GM10248 (cell line): Measurements from ENCODE around the gene DLX2.
A peak's percentile ranks its signal among the peaks of the same experiment; 100 is the strongest.

Source experiments
- CTCF ChIA-PET: fragments of 300-600 bp; sonication (Branson Sonifier 250); formaldehyde crosslinking; extraction: SDS; loops from one replicate; lab custom pipeline; 2021; ENCODE audit warnings: antibody characterized with exemption; lab: Yijun Ruan, JAX
- POLR2A ChIA-PET: fragments of 350-650 bp; sonication (Branson Sonifier 250); formaldehyde crosslinking; extraction: SDS; loops from one replicate; lab custom pipeline; 2020; ENCODE audit warnings: antibody characterized with exemption; lab: Yijun Ruan, JAX
- DNase-seq: peaks from one replicate; pipeline ENCODE4 v3.0.0; 2012; ENCODE audit errors: extremely low spot score
- TF ChIP-seq, protein P1 (sequence below): IDR thresholded peaks from 2 replicates; pipeline ENCODE4 v1.5.1; 2012; ENCODE audit warnings: mild to moderate bottlenecking, low read depth; ENCODE audit errors: extremely low read depth, missing control alignments, control extremely low read depth

Gene DLX2

DNA sequence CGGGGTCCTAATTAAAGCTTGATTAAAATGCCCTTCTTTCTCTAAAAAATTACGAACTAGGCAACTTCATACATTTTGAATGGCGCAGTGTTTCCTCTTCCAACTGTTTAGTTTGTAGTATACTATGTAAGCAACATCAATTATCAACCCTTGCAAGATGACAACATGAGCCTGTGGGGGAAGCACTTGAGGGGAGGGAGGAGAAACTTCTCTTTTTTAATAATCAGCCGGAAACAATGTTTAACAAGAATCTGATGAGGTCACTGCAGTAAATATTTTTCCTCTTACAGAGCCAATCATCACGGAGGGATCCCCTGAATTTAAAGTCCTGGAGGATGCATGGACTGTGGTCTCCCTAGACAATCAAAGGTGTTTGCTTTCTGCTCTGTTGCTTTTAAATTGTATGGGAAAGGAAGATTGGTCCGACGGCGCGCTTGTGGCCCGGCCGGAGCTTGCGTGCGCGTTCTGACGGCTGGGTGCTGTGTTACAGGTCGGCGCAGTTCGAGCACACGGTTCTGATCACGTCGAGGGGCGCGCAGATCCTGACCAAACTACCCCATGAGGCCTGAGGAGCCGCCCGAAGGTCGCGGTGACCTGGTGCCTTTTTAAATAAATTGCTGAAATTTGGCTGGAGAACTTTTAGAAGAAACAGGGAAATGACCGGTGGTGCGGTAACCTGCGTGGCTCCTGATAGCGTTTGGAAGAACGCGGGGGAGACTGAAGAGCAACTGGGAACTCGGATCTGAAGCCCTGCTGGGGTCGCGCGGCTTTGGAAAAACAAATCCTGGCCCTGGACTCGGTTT is 22.7 kb downstream of the DLX2 start:
- DNase-seq = peak; percentile 15

DNA sequence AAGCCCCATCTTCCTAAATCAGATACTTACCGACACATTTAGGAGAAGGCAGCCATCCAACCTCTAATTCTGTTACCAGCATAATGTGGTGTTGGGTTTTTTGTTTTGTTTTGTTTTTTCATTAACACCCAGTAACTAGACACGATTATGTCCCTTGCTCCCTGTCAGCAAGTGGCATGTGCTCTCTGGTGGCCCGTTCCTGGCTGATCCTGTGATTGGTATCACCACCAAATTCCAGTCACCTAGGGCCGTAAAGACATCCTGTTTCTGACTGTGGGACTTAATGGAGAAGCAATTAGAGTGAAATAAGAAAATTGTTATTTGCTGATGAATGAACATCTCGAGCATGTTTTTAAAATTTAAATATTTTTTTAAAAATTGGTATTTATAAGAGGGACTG is 23.3 kb downstream of the DLX2 start:
- POLR2A ChIA-PET = no interaction called here
- TF ChIP-seq, protein P1, sequence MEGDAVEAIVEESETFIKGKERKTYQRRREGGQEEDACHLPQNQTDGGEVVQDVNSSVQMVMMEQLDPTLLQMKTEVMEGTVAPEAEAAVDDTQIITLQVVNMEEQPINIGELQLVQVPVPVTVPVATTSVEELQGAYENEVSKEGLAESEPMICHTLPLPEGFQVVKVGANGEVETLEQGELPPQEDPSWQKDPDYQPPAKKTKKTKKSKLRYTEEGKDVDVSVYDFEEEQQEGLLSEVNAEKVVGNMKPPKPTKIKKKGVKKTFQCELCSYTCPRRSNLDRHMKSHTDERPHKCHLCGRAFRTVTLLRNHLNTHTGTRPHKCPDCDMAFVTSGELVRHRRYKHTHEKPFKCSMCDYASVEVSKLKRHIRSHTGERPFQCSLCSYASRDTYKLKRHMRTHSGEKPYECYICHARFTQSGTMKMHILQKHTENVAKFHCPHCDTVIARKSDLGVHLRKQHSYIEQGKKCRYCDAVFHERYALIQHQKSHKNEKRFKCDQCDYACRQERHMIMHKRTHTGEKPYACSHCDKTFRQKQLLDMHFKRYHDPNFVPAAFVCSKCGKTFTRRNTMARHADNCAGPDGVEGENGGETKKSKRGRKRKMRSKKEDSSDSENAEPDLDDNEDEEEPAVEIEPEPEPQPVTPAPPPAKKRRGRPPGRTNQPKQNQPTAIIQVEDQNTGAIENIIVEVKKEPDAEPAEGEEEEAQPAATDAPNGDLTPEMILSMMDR = no peak
- CTCF ChIA-PET = interaction anchor here (1.0 to 1.7 kb wide), 2 partner anchors 17 to 22 kb away, joined by 3 to 5 read pairs; no protein-coding TSS in a partner anchor
- no peak for DNase-seq

More for the DNA sequence above, 22.7 kb downstream of the DLX2 start:
- POLR2A ChIA-PET = no interaction called here
- CTCF ChIA-PET = no interaction called here
- TF ChIP-seq, protein P1 = no peak

DNA sequence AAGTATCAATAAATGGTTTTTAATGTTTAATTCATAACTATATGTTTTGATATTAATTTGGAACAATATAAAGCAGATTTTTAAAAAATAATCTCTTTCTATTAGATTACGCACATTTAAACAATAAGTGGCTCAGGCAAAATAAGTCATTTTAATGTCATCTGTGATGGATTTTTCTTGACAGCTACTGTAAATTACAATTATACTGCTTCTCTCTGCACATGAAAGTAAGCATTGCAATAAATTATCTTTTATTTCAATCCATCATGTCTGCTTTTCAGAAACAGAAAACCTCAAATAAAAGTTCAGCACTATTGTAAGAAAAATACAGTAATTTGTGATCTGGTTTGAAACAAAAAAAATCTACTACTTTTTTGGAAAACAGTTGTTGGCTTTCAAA is 28.4 kb downstream of the DLX2 start:
- CTCF ChIA-PET = no interaction called here
- TF ChIP-seq, protein P1 = no peak
- no peak for DNase-seq
- POLR2A ChIA-PET = no interaction called here

DNA sequence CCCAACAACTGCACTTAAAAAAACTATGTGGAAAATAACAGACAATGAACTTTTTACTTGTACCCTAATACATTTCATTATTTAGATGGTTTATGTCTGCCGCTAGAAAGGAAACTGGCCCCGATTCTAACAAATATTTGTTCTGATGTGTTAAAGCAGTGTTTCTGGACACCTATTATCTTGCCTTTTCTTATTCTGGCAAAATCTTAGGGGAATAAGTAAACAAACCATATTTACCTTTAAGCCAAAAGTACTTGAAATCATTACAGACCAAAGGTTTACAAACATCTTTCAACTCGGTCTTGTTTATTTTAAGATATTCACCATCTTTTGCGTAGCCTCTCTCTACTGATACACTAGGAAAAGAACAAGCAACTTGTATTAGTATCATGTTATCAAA is 29.2 kb downstream of the DLX2 start:
- ChIA-PET POLR2A (no interaction called here), CTCF (interaction anchor here (1.1 to 1.2 kb wide), 2 partner anchors 30 to 367 kb away, joined by 3 to 4 read pairs; partner anchors contain the start of gene DLX2)
- DNase-seq = no peak
- TF ChIP-seq, protein P1 = no peak

DNA sequence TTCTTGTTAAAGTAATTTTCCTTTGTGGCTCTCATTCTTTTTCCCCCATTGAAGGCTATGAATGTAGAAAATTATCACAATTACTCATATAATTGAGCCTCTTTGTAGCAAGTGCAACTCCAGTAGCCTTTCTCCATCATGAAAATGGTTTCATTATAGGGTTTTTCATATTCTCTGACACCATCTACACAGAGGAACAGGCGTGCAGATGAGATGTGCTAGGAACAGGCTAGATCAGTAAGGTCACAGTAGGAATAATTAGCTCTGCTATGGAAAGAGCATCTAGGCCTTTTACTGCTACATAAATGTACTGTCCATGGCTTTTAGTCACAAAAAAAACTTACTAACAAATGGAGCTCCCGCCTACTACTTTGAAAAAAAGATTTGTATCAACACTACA is 30.0 kb downstream of the DLX2 start:
- ChIA-PET CTCF (interaction anchor here (1.1 to 1.2 kb wide), 2 partner anchors 31 to 366 kb away, joined by 3 to 4 read pairs; partner anchors contain the start of gene DLX2), POLR2A (no interaction called here)
- DNase-seq = no peak
- TF ChIP-seq, protein P1 = no peak

DNA sequence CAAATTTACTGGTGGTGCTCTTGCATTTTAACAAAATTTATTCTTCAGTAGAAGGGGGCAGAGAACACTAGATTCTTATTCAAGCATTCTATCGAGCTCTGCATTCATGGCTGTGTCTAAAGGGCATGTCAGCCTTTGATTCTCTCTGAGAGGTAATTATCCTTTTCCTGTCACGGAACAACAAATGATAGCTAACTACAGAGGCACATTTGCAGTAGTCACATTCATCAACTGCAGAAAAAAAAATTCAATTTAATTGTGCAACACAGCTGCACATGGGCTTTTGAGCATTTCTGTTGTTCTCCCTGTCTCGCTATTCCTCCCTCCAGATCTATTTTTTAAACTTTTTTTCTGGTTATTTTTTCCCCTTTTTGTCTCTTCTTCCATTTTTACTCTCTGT is 30.4 kb downstream of the DLX2 start:
- ChIA-PET CTCF (interaction anchor here (1.1 to 1.2 kb wide), 2 partner anchors 31 to 366 kb away, joined by 3 to 4 read pairs; partner anchors contain the start of gene DLX2), POLR2A (no interaction called here)
- DNase-seq = no peak
- TF ChIP-seq, protein P1 = no peak
